ENCODE results near the gene OR13G1.

- TF ChIP-seq CTCF (IDR thresholded peaks at IDR 0.05) (no peak), POLR2AphosphoS5 (IDR thresholded peaks at IDR 0.05) (no peak), POLR2A (IDR thresholded peaks at IDR 0.05) (no peak), EP300 (IDR thresholded peaks at IDR 0.05) (no peak)
These were observed 21.8 kb upstream of the OR13G1 start for GRCh38 chr1:247701338-247701737.
